Measurements from ENCODE around the gene CGB7. TPM values are rescaled to one million over a fixed set of nuclear protein-coding genes. Genes with fewer than 3 reads are reported as not detected.

The CGB7 gene
- total RNA-seq, 1 experiment from 2014 or later: 1.2 TPM

DNA sequence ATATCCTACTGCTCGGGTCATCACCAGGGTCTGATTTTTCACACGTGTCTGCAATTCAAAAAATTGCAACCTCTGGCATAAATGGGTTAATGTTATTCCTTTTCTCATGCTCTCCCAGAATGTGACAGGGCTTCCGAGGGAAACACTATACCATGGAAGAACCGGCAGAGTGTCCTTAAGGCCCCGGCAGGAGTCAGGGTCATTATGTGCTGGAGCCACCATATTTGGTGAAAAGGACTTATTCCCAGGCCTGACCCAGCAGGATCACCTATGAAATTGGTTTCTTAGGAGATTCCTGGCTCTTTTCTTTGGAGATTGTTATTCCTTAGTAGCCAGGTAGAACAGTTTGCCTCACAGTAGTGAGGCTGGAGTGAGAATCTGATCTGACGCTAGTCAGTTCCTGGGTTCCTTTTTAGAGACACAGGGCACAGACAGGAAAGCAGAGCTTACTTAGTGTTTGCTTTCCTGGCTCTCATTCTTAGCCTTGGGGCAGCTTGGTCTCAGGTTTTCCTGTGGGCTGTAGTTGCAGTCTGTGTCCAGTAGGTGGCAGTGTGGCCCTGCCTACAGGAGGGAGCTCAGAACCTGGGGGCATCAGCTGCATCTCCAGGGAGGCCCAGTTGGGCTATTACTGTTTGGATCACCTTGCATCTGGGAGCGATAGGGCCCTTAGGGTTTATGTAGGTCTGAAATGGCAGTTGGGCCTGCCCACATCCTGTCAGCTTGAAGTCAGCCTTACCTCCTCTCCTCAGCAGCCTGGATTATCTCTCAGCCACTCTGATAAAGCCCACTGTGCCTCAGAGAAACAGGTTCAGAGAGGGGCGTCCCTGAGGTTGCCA, 40.1 kb upstream of the CGB7 start:
- no peak overlapping the region for H2AK5ac ChIP-seq (ENCODE audit: insufficient read length, low read length)
- no peak overlapping the region for H3K23ac ChIP-seq (ENCODE audit: insufficient read length, low read depth, low read length)
- no peak overlapping the region for H3K4me2 ChIP-seq (ENCODE audit: insufficient read depth, insufficient read length, low read length)
- no peak overlapping the region for H2BK5ac ChIP-seq (ENCODE audit: insufficient read length, low read length)
- no peak overlapping the region for H2BK15ac ChIP-seq (ENCODE audit: low read depth, low read length)
- H3K79me1 ChIP-seq (ENCODE audit: insufficient read depth, low read depth, low read length, poor library complexity, severe bottlenecking): peaks cover 3% of the 10 kb centered on the region
- H3K27ac ChIP-seq (ENCODE audit: insufficient read length, low read depth, low read length): no peak overlapping the region
- H3K23me2 ChIP-seq (ENCODE audit: insufficient read length, low read depth, low read length, poor library complexity, severe bottlenecking): no peaks in the 10 kb centered on the region
- TF ChIP-seq, protein P1, sequence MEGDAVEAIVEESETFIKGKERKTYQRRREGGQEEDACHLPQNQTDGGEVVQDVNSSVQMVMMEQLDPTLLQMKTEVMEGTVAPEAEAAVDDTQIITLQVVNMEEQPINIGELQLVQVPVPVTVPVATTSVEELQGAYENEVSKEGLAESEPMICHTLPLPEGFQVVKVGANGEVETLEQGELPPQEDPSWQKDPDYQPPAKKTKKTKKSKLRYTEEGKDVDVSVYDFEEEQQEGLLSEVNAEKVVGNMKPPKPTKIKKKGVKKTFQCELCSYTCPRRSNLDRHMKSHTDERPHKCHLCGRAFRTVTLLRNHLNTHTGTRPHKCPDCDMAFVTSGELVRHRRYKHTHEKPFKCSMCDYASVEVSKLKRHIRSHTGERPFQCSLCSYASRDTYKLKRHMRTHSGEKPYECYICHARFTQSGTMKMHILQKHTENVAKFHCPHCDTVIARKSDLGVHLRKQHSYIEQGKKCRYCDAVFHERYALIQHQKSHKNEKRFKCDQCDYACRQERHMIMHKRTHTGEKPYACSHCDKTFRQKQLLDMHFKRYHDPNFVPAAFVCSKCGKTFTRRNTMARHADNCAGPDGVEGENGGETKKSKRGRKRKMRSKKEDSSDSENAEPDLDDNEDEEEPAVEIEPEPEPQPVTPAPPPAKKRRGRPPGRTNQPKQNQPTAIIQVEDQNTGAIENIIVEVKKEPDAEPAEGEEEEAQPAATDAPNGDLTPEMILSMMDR (conservative IDR thresholded peaks at IDR 0.05): peak; percentile 100
- no peak overlapping the region for H3K18ac ChIP-seq (ENCODE audit: insufficient read length, low read depth, low read length)
- Mint-ChIP-seq H3K4me1 (peaks cover 4 to 14% of the 10 kb centered on the region in 2 experiments; a peak in 2 of 4 replicates), H3K27ac (peak overlapping the region; percentile 18 to 96 (median 67); a peak in 3 of 7 replicates), H3K36me3 (ENCODE audit: insufficient read depth in 1 of 3, low read depth in 3 of 3) (peaks cover 38 to 86% (median 83%) of the 10 kb centered on the region in 3 experiments), H3K27me3 (ENCODE audit: low read depth) (no peaks in the 10 kb centered on the region), H3K4me3 (no peak overlapping the region), H3K9me3 (no peaks in the 10 kb centered on the region)
- H4K20me1 ChIP-seq (ENCODE audit: control insufficient read depth, insufficient read depth, insufficient read length): no peaks in the 10 kb centered on the region
- WGBS (ENCODE audit: extremely low coverage, insufficient read length, low lambda C conversion rate): no CpG with 5 or more reads among the region's 8 CpGs
- H3K56ac ChIP-seq (ENCODE audit: insufficient read length, low read depth, low read length): no peak overlapping the region
- H3T11ph ChIP-seq (ENCODE audit: low read length): no peak overlapping the region
- H3K4ac ChIP-seq (ENCODE audit: low read depth, low read length): no peak overlapping the region
- H2BK20ac ChIP-seq (ENCODE audit: low read depth, low read length, poor library complexity, severe bottlenecking): no peak overlapping the region
- no peak overlapping the region for H4K5ac ChIP-seq (ENCODE audit: insufficient read length, low read depth, low read length)
- no peaks in the 10 kb centered on the region for H3K9me3 ChIP-seq (ENCODE audit: control insufficient read depth, low read depth, low read length)
- no peak overlapping the region for H2BK120ac ChIP-seq (ENCODE audit: low read depth, low read length, poor library complexity, severe bottlenecking)
- H3K79me2 ChIP-seq (ENCODE audit: insufficient read depth, low read length): no peaks in the 10 kb centered on the region; the same call in 1 of the 2 replicates
- H2BK12ac ChIP-seq (ENCODE audit: insufficient read length, low read depth, low read length): no peak overlapping the region
- H3K14ac ChIP-seq (ENCODE audit: insufficient read depth, low read length): no peak overlapping the region
- no peak overlapping the region for H4K8ac ChIP-seq (replicated peaks; ENCODE audit: insufficient read length, low read depth, low read length)
- H2AFZ ChIP-seq (ENCODE audit: low read length): no peak overlapping the region
- DNase-seq: peak; percentile 86
- H3K27me3 ChIP-seq (ENCODE audit: insufficient read depth, low read length): no peaks in the 10 kb centered on the region
- H4K91ac ChIP-seq (ENCODE audit: insufficient read length, low read depth, low read length): no peak overlapping the region
- no peaks in the 10 kb centered on the region for H3K4me1 ChIP-seq (ENCODE audit: insufficient read depth, low read length)
- H3K9ac ChIP-seq (ENCODE audit: extremely low read depth, insufficient read length, low read length): no peak overlapping the region

Data from H9 (cell line).